Upper lobe of right lung (tissue), 1 donor: ENCODE measurements around the gene C1QTNF3. TPM values are rescaled to one million over a fixed set of nuclear protein-coding genes. Genes with fewer than 3 reads are reported as not detected.

Experiments used
- ATAC-seq: fragments of 200-7000 bp; cut with Tn5 transposase; one replicate; pipeline ENCODE4 v1.9.1; 2020; ENCODE audit warnings: mild to moderate bottlenecking, moderate library complexity
- DNase-seq: peaks from one replicate; pipeline ENCODE4 v3.0.0-alpha.2; 2020
- H3K27ac ChIP-seq: fragments of 200-600 bp; one replicate; pipeline ENCODE4 v1.8.0; 2022
- H3K27me3 ChIP-seq: fragments of 200-600 bp; one replicate; pipeline ENCODE4 v1.8.0; 2022; ENCODE audit warnings: mild to moderate bottlenecking
- H3K36me3 ChIP-seq: fragments of 200-600 bp; one replicate; pipeline ENCODE4 v1.8.0; 2022
- H3K4me1 ChIP-seq: fragments of 200-600 bp; one replicate; pipeline ENCODE4 v1.8.0; 2022
- H3K4me3 ChIP-seq: fragments of 200-600 bp; one replicate; pipeline ENCODE4 v1.8.0; 2022; ENCODE audit warnings: mild to moderate bottlenecking
- H3K9me3 ChIP-seq: fragments of 200-600 bp; one replicate; pipeline ENCODE4 v1.8.0; 2022
- CTCF ChIP-seq: fragments of 200-600 bp; IDR thresholded peaks from one replicate; pipeline ENCODE4 v1.8.0; 2022; ENCODE audit warnings: antibody characterized with exemption
- intact Hi-C: fragments of 100-400 bp; cut with DNase I; formaldehyde crosslinking; loops from one replicate; pipeline ENCODE4 v1.11.0; 2022
- total RNA-seq: library from RNA; stranded (reverse); fragmentation: NEBNext Ultra II Directional; extraction: Animal tissue kit (Norgen Biotek cat#: 25700); gene quantifications from one replicate; pipeline ENCODE4 v1.2.1, GENCODE V29; 2021
- donor health status: DM: no; HTN: yes; CAD: no; lungs with severe emphysema.

C1QTNF3 gene
- total RNA-seq, 1 donor from 2014 or later: 4.5 TPM

GRCh38 chr5:34042321-34042720 is 692 bp downstream of the C1QTNF3 start:
- DNase-seq: no peak
- H3K36me3 ChIP-seq: no peaks in the 10 kb centered on the region
- H3K9me3 ChIP-seq: no peaks in the 10 kb centered on the region
- peaks cover 15% of the 10 kb centered on the region for H3K4me1 ChIP-seq
- H3K4me3 ChIP-seq: no peak overlapping the region
- H3K27me3 ChIP-seq: no peaks in the 10 kb centered on the region
- peak; percentile 62 for ATAC-seq
- TF ChIP-seq CTCF: no peak
- H3K27ac ChIP-seq: no peak overlapping the region
- intact Hi-C loops: no loop called here

- intact Hi-C loops: no loop called here
- TF ChIP-seq CTCF: no peak
- H3K27ac ChIP-seq: no peak overlapping the region
- H3K27me3 ChIP-seq: no peaks in the 10 kb centered on the region
- no peak overlapping the region for H3K4me3 ChIP-seq
- H3K36me3 ChIP-seq: no peaks in the 10 kb centered on the region
- DNase-seq (no peak), ATAC-seq (no peak)
- no peaks in the 10 kb centered on the region for H3K9me3 ChIP-seq
- peaks cover 15% of the 10 kb centered on the region for H3K4me1 ChIP-seq
These were observed 1.6 kb downstream of the C1QTNF3 start for GRCh38 chr5:34041247-34041972.

- Histone ChIP-seq H3K4me3 (no peak overlapping the region), H3K4me1 (peaks cover 15% of the 10 kb centered on the region), H3K27me3 (no peaks in the 10 kb centered on the region), H3K9me3 (no peaks in the 10 kb centered on the region), H3K36me3 (no peaks in the 10 kb centered on the region), H3K27ac (no peak overlapping the region)
- TF ChIP-seq CTCF: no peak
- DNase-seq (no peak), ATAC-seq (no peak)
- intact Hi-C loops: no loop called here
These were observed 2.5 kb downstream of the C1QTNF3 start for GRCh38 chr5:34040472-34040871.

- TF ChIP-seq CTCF: no peak
- Histone ChIP-seq H3K4me3 (no peak overlapping the region), H3K36me3 (peaks cover 6% of the 10 kb centered on the region), H3K9me3 (no peaks in the 10 kb centered on the region), H3K27ac (no peak overlapping the region), H3K27me3 (no peaks in the 10 kb centered on the region), H3K4me1 (peaks cover 15% of the 10 kb centered on the region)
- peak; percentile 80 for ATAC-seq
- intact Hi-C loops: no loop called here
- DNase-seq: no peak
These were observed 3.4 kb downstream of the C1QTNF3 start for GRCh38 chr5:34039398-34040157.

GRCh38 chr5:34038838-34039237 is 4.2 kb downstream of the C1QTNF3 start:
- ATAC-seq: no peak
- Histone ChIP-seq H3K4me1 (peaks cover 15% of the 10 kb centered on the region), H3K4me3 (no peak overlapping the region), H3K27me3 (no peaks in the 10 kb centered on the region), H3K9me3 (no peaks in the 10 kb centered on the region), H3K27ac (no peak overlapping the region), H3K36me3 (peaks cover 6% of the 10 kb centered on the region)
- intact Hi-C loops: no loop called here
- DNase-seq: no peak
- no peak for TF ChIP-seq CTCF
